Measurements from ENCODE around the gene PNPO. TPM values are rescaled to one million over a fixed set of nuclear protein-coding genes. Genes with fewer than 3 reads are reported as not detected.

PNPO gene
- total RNA-seq, 1 experiment from 2014 or later, result 57.5 TPM

DNA sequence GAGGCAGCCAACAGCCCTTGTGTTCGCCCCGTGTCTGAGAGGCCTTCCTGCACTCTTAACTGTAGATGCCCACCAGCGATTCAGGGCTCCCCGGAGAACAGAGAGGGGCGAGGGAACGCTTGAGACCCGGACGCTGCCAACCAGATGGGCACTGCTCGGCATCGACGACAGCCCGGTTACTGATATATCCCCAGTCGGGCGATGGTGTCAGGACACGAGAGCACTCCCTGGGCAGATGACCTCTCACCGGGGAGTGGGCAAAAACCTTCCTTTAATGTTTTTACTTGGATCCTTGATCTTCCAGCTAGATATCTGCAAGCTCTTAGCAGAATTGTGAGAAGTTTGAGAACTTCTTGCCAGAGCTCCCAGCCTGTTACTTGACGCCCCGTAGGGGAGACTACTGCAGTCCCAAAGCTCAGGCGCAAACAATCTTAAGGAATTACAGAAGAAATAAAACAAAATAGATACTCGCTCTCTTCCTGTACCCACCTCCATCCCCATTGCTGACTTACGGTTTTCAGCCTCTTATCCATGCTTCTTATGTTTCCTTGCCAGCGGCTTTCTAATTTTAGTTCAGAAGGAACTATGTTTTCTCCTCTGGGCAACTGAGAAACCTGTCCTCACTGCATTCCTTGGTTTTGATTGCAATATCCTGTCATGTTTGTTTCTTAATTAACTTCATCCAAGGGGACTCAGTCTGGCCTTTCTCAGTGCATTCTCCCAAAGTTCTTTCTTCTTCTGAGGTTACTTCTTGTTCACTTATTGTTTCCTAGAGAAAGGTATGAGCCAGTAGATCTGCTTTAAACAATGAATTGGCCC lies 44.5 kb upstream of the PNPO start:
- TSS peak; percentile 50 for BruUV-seq (replicated peaks)

DNA sequence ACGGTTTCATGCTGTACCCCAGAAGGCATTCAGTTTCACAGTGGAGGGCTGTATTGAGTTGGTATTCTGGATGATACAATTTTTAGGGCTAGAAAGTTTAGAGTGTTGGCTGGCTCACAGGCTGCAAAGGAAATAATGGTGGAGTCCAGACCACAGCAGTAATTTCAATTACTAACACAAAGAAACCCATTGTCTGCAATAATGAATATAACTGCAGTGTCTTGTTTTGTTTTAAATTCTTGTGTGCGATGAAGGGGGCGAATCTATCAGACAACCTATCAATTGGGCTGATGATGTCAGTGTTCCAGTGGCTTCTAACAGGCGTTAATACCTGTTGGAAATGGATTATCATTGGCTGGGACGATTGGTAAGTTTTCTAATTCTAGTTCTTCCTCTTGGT lies 43.8 kb upstream of the PNPO start:
- Histone ChIP-seq H3K27ac (ENCODE audit: low read length) (no peak overlapping the region), H3K4me1 (ENCODE audit: insufficient read depth, low read length) (peaks cover 30% of the 10 kb centered on the region), H3K9me3 (ENCODE audit: low read length) (no peaks in the 10 kb centered on the region), H3K4me3 (ENCODE audit: low read length) (peak overlapping the region; percentile 77), H3K9ac (ENCODE audit: low read length) (peak overlapping the region; percentile 95), H3K9me2 (replicated peaks; ENCODE audit: low read length) (no peaks in the 10 kb centered on the region), H3K27me3 (ENCODE audit: low read length) (no peaks in the 10 kb centered on the region), H3K36me3 (ENCODE audit: low read depth, low read length) (no peaks in the 10 kb centered on the region), H3F3A (ENCODE audit: low read length, unreplicated experiment) (no peaks in the 10 kb centered on the region), H3K79me2 (ENCODE audit: low read length) (peaks cover 41% of the 10 kb centered on the region), H4K20me1 (ENCODE audit: low read length) (no peaks in the 10 kb centered on the region), H2AFZ (ENCODE audit: low read length) (no peak overlapping the region), H3K4me2 (ENCODE audit: low read length) (peak overlapping the region; percentile 84)
- ATAC-seq (no peak), DNase-seq (no peak)
- CTCF ChIA-PET, result no interaction called here
- intact Hi-C loops (cut with micrococcal nuclease), result loop anchor here (2.0 kb wide), 1 partner anchor 43 kb away; the partner anchor contains the start of gene PNPO
- POLR2A ChIA-PET (ENCODE audit: unreplicated experiment), result no interaction called here
- BruUV-seq (replicated peaks), result no TSS peak
- TF ChIP-seq, protein P1, sequence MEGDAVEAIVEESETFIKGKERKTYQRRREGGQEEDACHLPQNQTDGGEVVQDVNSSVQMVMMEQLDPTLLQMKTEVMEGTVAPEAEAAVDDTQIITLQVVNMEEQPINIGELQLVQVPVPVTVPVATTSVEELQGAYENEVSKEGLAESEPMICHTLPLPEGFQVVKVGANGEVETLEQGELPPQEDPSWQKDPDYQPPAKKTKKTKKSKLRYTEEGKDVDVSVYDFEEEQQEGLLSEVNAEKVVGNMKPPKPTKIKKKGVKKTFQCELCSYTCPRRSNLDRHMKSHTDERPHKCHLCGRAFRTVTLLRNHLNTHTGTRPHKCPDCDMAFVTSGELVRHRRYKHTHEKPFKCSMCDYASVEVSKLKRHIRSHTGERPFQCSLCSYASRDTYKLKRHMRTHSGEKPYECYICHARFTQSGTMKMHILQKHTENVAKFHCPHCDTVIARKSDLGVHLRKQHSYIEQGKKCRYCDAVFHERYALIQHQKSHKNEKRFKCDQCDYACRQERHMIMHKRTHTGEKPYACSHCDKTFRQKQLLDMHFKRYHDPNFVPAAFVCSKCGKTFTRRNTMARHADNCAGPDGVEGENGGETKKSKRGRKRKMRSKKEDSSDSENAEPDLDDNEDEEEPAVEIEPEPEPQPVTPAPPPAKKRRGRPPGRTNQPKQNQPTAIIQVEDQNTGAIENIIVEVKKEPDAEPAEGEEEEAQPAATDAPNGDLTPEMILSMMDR (conservative IDR thresholded peaks at IDR 0.05; ENCODE audit: low read depth, low read length), result no peak
- TF ChIP-seq EZH2phosphoT487 (IDR thresholded peaks at IDR 0.05; ENCODE audit: borderline replicate concordance, low read length), result no peak
- no peak for TF ChIP-seq EZH2 (IDR thresholded peaks at IDR 0.05; ENCODE audit: low read length, unreplicated experiment)

More for the DNA sequence above, 44.5 kb upstream of the PNPO start:
- no peaks in the 10 kb centered on the region for H3K36me3 ChIP-seq (ENCODE audit: low read depth, low read length)
- H3K9me2 ChIP-seq (replicated peaks; ENCODE audit: low read length), result no peaks in the 10 kb centered on the region
- H3K27ac ChIP-seq (ENCODE audit: low read length), result peak overlapping the region; percentile 77
- no peaks in the 10 kb centered on the region for H3F3A ChIP-seq (ENCODE audit: low read length, unreplicated experiment)
- CTCF ChIA-PET, result interaction anchor here (0.6 to 0.7 kb wide), 2 partner anchors 52 to 56 kb away, joined by 3 read pairs; partner anchors contain the start of gene SCRN2
- POLR2A ChIA-PET (ENCODE audit: unreplicated experiment), result no interaction called here
- intact Hi-C loops (cut with micrococcal nuclease), result loop anchor here (1.0 to 2.0 kb wide), 3 partner anchors 44 to 121 kb away; partner anchors contain the start of gene PNPO
- H3K4me1 ChIP-seq (ENCODE audit: insufficient read depth, low read length), result peaks cover 30% of the 10 kb centered on the region
- peak overlapping the region; percentile 84 for H3K4me2 ChIP-seq (ENCODE audit: low read length)
- no peaks in the 10 kb centered on the region for H3K9me3 ChIP-seq (ENCODE audit: low read length)
- H2AFZ ChIP-seq (ENCODE audit: low read length), result peak overlapping the region; percentile 77
- peak overlapping the region; percentile 77 for H3K4me3 ChIP-seq (ENCODE audit: low read length)
- peak overlapping the region; percentile 95 for H3K9ac ChIP-seq (ENCODE audit: low read length)
- TF ChIP-seq EZH2 (IDR thresholded peaks at IDR 0.05; ENCODE audit: low read length, unreplicated experiment), result no peak
- no peak for TF ChIP-seq EZH2phosphoT487 (IDR thresholded peaks at IDR 0.05; ENCODE audit: borderline replicate concordance, low read length)
- TF ChIP-seq, protein P1 (conservative IDR thresholded peaks at IDR 0.05; ENCODE audit: low read depth, low read length), result no peak
- peaks cover 41% of the 10 kb centered on the region for H3K79me2 ChIP-seq (ENCODE audit: low read length)
- no peaks in the 10 kb centered on the region for H4K20me1 ChIP-seq (ENCODE audit: low read length)
- no peak for ATAC-seq
- DNase-seq, result peak; percentile 14
- H3K27me3 ChIP-seq (ENCODE audit: low read length), result no peaks in the 10 kb centered on the region

DNA sequence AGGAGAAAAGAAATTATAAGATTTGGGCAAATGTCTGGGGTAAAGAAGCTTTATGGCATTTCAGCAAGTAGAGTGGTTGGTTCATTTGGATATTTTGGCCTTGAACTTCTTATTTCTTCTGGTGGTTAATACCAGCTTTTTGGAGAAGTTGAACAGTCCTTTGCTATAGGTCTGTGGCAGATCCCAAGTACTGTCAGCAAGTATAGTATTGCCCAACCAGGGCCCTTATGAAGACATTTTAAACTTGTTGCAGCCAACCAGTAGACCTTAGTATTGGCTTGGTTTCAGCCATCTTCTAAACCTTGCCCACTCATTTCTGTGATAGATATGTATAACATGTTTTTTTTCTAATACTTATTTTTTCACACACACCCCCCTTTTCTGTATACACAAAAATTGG lies 43.1 kb upstream of the PNPO start:
- Histone ChIP-seq H3F3A (ENCODE audit: low read length, unreplicated experiment) (no peaks in the 10 kb centered on the region), H4K20me1 (ENCODE audit: low read length) (no peaks in the 10 kb centered on the region), H3K4me2 (ENCODE audit: low read length) (no peak overlapping the region), H3K27me3 (ENCODE audit: low read length) (no peaks in the 10 kb centered on the region), H3K9me3 (ENCODE audit: low read length) (no peaks in the 10 kb centered on the region), H3K79me2 (ENCODE audit: low read length) (peaks cover 41% of the 10 kb centered on the region), H3K4me3 (ENCODE audit: low read length) (no peak overlapping the region), H3K4me1 (ENCODE audit: insufficient read depth, low read length) (peaks cover 30% of the 10 kb centered on the region), H3K9ac (ENCODE audit: low read length) (no peak overlapping the region), H3K36me3 (ENCODE audit: low read depth, low read length) (no peaks in the 10 kb centered on the region), H3K27ac (ENCODE audit: low read length) (no peak overlapping the region), H3K9me2 (replicated peaks; ENCODE audit: low read length) (no peaks in the 10 kb centered on the region), H2AFZ (ENCODE audit: low read length) (no peak overlapping the region)
- POLR2A ChIA-PET (ENCODE audit: unreplicated experiment), result interaction anchor here (0.7 kb wide), 1 partner anchor 67 kb away, joined by 8 read pairs; the partner anchor contains the start of genes LRRC46 and MRPL10
- BruUV-seq (replicated peaks), result no TSS peak
- ATAC-seq (no peak), DNase-seq (no peak)
- intact Hi-C loops (cut with micrococcal nuclease), result no loop called here
- CTCF ChIA-PET, result no interaction called here
- TF ChIP-seq EZH2 (IDR thresholded peaks at IDR 0.05; ENCODE audit: low read length, unreplicated experiment), result no peak
- no peak for TF ChIP-seq EZH2phosphoT487 (IDR thresholded peaks at IDR 0.05; ENCODE audit: borderline replicate concordance, low read length)
- TF ChIP-seq, protein P1 (conservative IDR thresholded peaks at IDR 0.05; ENCODE audit: low read depth, low read length), result no peak

All from PC-3 (cell line).